ENCODE data around the gene ARHGAP28.

The ARHGAP28 gene, protein sequence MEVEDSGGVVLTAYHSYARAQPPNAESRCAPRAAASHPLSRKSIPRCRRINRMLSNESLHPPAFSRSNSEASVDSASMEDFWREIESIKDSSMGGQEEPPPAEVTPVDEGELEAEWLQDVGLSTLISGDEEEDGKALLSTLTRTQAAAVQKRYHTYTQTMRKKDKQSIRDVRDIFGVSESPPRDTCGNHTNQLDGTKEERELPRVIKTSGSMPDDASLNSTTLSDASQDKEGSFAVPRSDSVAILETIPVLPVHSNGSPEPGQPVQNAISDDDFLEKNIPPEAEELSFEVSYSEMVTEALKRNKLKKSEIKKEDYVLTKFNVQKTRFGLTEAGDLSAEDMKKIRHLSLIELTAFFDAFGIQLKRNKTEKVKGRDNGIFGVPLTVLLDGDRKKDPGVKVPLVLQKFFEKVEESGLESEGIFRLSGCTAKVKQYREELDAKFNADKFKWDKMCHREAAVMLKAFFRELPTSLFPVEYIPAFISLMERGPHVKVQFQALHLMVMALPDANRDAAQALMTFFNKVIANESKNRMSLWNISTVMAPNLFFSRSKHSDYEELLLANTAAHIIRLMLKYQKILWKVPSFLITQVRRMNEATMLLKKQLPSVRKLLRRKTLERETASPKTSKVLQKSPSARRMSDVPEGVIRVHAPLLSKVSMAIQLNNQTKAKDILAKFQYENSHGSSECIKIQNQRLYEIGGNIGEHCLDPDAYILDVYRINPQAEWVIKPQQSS

DNA sequence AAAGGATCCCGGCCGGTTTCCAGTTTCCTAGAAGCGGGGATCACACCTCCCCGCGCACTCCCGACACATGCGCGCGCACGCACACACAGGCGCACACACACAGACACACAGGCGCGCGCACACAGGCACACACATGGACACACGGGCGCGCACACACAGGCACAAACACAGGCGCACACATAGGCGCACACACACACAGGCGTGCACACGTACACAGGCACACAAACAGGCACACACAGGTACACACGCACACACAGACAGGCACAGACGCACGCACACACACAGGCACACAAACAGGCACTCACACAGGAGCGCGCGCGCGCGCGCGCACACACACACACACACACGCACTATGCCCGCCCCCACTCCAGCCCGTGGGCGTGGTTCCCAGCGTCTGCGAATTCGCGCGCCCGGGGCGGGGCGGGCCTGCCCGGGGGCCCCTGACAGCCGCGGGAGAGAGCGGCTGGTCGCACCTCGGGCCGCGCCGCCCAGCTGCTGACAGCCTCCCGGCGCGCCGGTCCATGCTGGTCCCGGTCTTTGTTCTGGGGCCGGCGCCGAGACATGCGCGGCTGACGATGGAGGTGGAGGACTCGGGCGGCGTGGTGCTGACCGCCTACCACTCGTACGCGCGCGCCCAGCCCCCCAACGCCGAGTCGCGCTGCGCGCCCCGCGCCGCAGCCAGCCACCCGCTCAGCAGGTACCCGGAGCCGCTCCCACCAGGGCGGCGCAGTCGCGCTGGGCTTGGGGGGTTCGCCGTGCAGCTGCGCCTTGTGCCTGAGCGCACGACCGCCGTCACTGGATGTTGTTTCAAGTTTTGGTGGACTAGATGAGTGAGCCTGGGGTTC, at the start of gene ARHGAP28:
TSS of gene ARHGAP28 (plus strand) at position 470 of the 845 bp plus-strand sequence. CDS start at position 576, 106 bp downstream.
- peak; percentile 82 for DNase-seq

DNA sequence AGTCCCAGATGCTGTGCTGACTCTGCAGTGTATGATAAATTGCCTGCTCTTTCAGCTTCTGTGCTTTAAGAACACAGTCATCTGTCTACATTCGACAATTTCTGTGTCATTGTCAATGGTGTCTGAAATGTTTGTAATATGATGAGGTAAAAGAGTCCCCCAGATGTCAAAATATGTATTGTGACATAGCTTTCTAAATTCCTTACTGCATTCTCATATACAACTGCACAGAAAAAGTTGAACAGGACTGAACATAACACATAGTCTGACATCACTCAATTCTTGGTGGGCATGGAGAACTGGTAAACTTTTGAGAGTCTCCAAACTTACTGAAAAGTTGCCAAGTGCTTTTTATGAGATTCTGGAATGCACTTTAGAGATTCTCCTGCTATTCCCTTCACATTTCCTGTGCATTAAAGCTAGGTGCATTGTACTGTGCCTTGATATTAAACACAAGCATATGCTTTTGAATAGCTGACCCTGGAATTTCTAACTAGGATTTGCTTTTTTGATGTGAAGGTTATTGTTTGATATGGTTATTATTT, 48.1 kb upstream of the ARHGAP28 start:
- no peak for DNase-seq

DNA sequence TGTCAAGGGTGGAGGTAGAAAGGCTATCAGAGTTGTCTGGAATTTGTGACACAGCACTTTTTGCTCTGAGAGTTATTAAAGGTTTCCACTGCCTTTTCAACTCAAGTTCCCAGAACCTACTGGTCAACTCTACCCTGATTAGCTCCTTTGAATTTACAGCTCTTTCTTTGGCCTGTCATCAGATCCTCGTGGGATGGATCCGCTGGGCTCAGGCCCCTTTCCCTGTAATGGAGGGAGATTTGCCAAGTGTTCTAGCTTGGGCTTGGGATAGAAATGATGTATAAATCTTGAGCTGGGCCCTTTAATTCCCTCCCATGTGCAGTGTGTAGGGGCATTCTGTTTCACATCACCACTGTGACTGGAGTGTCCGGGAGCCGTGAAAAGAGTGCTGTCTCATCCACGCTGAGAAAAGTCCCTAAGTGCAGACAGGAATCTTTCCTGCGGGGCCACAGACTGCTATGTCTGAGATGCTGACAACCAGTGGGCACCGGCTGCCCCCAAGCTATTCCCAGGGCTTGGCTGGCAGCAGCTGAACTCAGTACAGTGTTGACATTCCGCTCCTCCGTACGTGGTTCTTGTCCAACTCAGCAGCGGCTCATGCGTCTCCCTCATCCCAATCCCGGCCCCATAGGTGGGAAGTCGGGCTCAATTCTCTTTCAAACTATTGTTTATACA, 46.9 kb upstream of the ARHGAP28 start:
- no peak for DNase-seq

DNA sequence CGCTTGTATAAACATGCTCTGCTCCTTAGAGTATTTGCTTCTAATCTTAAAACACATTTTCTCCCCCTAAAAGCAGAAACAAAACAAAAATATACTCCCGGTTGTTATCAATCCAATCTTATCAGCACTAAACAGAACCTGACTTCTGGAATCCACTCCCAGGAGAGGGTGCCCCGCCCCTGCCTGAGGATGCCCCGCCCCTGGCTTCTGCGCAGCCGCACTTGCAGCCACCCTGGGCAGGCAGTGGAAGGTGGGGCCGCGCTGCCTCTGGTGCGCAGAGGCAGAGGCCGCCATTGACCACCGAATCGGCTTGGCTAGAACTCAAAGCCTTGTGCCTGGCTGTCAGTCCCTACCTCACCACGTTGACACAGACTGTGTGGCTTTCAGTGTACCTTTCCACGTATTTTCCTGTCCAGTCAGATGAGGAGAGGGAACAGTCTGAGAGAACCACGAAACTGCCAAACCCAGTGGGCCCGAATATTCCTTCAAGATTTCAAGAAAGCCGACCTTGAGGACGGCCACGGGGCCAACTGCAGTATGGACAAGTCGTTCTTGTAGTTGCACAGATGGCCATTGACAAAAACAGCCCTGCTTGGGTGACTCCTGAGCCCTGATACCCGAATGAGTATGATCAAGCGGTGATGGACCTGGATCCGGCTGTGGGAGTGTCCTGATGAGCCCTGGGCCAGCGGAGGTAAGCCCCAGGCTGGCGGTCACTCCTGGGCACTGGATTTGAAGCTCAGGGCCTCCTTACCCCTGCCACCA, 46.2 kb upstream of the ARHGAP28 start:
- no peak for DNase-seq

DNA sequence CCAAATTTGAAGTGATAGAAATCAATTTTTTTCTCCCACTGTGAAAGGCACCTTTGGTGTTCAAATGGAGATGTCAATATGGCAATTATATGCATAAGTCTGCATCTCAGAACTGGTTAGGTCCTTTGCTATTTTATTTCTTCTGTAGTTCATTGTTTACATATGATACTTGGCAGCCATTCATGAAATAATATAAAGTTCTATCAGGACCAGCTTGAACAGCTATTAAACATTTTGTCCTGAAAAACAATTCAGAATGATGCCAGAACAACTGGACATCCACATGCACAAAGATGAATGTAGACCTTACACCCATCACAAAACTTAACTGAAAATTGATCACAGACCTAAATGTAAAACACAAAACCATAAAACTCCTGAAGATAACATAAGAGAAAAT, 41.8 kb upstream of the ARHGAP28 start:
- DNase-seq = no peak

DNA sequence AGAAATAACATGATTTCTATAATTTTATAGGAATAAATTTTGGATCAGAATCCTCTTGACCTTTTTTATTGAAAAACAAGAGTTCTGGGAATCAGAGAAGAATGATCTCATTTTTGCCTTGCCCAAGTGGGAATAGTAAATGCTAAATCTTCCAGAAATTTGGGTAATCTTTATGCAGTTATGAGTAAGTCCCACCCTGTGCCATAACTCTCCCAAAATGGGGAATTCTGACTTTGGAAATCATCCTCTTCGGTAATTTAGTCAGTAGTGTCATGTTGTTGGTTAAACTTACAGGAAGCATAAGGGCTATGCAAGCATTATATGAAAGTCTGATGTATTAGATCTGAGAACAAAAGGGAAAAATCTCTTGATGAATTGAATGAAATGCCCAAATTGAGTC, 20.6 kb upstream of the ARHGAP28 start:
- DNase-seq = no peak

DNA sequence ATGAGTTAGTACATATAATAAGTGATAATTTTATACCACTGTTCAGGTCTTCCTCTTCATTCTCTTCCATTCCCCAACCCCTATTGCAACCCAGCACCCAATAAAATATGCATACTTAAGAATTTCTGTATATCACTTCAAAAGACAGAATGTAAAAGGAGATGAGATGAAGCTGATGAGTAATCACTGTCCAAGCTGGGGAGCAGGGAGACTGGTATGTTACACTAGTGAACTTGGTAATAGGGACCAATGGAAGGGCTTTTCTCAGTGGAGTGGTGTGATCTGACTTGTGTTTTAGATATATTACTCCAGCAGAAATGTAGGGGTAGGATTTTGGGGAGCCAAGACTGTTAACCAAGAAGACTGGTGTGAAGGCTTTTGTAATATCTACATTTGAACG, 18.0 kb upstream of the ARHGAP28 start:
- DNase-seq = no peak

DNA sequence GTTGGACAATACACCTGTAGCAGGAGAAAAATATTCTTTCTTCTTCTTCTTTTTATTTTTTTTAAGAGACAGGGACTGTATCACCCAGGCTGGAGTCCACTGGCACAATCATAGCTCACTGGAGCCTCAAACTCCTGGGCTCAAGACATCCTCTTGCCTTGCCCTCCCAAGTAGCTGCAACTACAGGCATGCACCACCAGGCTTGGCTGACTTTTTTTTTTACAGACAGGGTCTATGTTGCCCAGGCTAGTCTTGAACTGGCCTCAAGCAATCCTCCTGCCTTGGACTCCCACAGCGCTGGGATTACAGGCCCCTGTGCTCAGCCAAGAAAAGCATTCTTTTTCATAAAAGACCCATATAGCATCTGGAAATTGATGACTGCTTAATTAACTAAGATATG, 17.1 kb upstream of the ARHGAP28 start:
- no peak for DNase-seq

DNA sequence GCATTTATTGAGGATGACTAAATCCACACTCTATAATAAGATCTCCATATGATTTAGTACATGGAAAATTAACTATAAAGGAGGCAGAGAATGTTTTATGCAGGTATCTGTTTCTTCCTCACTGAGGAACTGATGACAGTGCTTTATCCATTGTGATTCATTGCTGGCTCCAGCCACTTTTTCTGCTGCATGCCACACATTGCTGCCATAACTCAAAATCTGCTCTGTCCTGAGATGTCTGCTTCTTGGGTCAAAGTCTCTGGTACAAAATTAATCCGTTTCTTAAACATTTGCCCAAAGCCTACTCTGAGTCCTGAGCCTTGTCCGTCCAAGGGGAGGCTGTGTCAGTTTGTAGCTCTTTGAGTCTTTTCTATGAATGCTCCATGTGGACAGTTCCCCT, 15.5 kb upstream of the ARHGAP28 start:
- DNase-seq = no peak

DNA sequence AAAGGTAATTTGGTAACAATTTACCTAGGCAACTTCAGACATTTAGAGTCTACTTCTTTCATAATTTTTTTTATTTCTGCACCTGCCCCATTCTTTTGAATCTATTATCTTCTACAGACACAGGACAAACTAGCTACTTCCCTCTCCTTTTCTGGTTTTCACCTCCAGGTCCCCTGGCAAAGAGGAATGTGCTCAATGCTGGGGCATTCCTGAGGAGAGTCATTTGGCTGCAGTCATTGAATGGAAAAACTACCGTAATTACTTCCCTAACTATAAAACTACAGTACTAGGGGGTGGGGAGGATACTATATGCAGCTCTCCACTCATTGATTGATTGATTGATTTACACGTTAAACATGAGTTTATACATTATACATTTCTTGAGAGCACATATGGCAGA, 11.2 kb upstream of the ARHGAP28 start:
- DNase-seq = no peak

DNA sequence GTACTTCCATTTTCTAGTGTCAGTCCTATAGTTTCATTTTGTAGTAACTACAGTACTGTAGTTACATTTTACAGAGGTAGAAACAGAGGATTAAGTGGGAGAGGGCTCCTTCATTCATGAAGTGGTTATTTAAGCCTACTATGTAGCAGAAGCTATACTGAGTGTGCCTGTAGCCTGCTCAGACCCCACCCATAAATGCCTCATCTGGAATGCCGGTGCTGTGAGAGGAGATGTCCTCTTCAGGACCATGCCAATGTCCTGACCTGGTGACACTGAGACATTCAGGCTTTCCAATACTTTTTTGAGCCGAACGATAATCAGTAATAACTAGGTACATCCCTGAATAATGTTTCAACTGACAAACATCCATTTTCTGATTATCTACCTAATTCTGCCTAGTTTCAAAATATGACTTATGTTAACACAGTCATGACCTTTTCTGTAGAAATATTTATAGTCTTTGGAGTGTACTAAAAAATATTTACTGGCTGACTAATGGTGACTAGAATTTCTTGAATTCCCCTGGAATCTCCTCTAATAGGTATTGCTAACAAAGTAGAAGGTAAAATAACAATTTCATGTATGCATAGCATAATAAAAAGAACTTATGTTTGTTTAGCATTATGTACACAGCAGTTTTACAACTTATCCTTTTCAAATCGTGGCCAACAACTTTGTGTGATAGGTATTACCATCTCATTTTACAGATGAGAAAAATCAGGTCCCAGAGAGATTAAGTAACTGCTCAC, 10.2 kb upstream of the ARHGAP28 start:
- DNase-seq = no peak

DNA sequence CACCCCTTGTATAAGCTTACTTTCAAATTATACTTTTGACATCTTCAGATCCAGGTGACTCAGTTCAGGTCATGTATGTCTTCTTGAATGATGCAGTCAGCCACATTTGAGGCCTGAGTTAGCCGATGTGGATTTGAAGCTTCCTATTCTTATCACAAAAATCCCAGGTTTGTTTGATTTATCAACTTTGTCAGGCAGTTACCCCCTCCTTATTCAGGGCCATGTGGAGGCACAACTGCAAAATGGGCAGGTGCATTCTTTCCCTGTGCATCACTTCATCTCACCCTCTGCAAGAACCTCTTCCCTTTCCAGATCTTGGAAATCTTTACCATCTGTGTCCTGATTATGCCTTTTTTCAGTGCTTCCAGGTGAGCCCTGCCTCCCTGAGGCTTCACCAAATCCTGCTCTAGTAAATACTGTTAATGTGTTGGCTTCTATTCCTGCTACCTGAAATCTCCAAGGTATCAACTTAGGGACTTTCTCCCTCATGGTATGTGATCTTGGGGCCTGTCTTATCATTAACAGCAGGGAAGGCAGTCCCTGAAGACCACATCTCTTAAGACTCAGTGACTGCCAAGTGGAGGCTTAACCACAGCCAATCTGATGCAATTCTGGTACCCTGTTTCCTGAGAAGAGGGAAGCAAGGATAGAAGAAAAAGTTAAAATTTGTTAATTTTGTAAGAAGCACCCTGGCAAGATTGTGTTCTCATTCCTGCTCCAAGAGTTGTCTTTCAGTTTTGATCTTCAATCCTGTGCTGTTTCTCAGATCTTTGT, 9.4 kb upstream of the ARHGAP28 start:
- DNase-seq = no peak

DNA sequence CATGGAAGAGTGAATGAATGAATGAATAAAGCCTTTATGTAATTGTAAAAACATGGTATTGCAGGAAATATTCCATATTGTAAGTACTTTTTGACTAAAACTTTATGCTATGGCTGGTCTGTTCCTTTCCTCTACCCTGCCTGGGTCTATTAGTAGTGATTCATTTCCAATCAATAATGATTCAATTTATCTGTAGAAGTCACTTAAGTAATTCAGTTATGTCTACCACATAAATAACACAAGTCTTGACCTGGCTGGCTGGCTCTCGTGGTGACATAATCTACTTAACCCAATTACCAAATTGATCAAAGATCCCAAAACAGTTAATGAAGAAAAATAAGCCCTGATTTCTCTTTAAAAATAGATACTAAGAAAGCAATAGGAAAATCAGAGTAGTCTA, 7.8 kb upstream of the ARHGAP28 start:
- no peak for DNase-seq

DNA sequence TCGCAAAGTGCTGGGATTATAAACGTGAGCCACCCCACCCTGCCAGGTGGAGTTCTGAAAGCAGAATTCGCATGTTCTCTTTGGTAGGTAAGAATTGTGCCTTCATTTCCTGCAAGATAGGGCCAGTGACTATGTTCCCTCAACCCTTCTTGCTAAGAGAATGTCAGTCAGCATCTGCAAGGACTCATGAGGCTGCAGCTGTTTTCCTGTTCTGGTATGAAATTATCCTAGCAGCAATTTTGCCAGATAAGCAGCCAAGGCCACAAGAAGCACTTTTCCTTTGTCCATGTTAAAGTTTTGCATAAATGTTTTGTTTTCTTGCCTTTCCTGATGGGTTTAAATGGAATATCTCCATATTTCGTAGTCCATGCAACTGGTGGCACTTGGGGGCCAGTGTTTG, 6.8 kb upstream of the ARHGAP28 start:
- DNase-seq = no peak

DNA sequence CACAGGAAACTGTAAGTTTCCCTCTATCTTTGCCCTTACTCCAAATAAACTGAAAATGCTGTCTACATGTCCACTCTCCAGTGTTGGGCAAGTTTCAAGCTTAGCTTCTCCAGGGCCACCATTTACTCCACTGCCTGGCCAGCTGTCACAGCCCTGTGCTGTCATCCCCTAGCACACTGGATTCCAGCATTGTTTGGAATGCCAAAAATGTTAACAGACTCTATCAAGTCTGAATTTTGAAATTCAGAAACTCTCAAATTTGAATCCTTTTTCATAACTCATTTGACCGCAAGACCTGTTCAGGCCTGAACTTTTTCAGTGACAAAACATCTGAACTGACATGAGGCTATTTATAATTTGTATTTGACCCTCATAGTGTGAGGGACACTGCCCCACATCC, 5.2 kb upstream of the ARHGAP28 start:
- DNase-seq = no peak

DNA sequence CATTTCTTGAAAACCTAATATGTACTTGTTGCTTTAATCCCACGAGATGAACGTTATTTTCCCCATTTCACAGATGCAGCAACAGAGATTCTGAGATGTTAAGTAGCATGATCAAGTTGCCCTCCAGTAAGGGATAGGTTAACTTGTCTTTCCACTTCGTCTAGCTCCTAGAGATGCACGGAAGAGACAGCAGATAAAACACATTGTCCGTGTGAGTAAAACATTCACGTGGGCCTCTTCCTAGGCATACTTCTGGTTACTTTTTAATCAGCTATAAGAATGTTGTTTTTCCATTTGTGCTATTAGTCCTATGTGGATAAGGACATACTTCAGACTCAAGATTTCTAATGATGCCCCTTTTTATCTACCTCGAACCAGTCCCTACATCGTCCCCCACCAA, 1.2 kb upstream of the ARHGAP28 start:
- no peak for DNase-seq

DNA sequence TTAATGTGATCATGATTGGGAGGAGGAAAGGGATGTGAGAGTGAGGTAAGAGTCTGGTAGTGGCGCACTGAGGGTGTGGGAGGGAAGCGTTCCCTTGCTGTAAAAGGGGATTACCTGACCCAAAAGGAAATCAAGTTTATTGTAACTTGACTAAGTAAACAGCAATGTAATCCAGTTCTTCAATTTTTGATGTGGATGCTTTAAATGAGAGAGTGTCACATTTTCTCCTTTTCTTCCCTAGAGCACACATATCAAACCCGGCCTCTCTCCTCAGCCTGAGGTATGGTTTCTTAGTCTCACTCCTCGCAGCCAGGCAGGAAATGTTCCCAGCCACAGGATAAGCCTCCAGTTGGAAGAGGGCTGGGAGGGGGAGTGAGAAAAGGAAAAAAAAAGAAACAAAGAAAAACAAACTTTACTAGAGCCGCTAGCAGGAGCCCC, 688 bp upstream of the ARHGAP28 start:
- no peak for DNase-seq

DNA sequence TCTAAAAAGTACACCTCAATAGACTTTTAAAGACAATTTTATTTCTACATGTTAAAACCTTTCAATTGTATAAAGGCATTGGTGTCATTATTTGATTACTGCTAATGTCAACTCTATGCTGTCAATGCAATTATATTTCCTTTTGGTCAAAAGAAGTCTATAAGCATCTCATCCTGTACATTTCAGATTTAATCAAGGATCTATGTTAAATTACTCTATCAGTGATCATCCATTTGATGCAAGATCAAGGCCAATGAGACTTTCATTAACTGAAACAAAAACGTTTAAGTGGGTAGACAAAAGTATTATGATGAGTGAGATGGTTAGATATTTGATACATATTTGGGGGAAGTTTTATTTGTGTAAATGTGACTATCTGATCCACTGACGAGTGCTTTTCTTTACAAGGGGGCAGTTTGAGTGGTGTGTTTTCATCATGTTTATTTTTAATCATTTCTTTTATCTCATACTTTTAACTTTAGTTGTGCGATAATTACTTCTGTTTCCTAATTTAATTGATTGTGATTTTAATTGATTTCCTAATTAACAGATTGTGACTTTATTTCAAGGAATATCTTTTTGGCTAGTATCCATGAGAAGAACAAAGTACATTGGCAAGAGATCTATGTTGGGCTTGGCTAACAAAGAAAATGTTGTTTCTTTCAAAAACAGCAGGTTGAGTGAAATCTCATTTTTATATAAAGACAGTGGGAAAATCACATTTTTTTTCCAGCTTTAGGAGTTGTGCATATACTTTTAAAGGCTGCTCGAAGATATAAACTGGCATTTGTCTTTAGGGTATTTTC, 1.1 kb downstream of the ARHGAP28 start:
- no peak for DNase-seq

DNA sequence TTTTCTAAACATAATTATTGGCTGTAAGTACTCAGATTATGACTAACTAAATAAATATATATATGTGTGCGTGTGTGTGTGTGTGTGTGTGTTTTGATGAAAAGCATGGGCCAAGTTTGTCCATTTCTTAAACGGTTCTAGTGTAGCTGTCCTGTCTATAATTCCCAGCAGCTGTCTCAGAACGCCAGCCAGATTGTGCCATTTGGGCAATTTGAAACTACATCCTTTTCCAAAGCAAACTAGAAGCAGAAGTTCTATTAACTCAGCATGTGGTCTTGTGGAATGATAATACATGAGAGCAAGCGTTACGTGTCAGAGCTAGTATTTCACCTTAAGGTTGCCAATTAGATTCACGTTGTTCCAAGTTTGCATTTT, 1.7 kb downstream of the ARHGAP28 start:
- no peak for DNase-seq
